Skeletal muscle cell (primary cell): ENCODE measurements around the gene HHIPL1.

ENCODE experiments used
- DNase-seq: peaks from one replicate; pipeline ENCODE4 v3.0.0-alpha.2; 2010; ENCODE audit warnings: low read depth
- H3K4me3 ChIP-seq: 2 replicates; pipeline ENCODE4 v1.5.1; 2011; ENCODE audit warnings: low read depth, mild to moderate bottlenecking, control low read depth, low read length, moderate library complexity

The HHIPL1 gene

DNA sequence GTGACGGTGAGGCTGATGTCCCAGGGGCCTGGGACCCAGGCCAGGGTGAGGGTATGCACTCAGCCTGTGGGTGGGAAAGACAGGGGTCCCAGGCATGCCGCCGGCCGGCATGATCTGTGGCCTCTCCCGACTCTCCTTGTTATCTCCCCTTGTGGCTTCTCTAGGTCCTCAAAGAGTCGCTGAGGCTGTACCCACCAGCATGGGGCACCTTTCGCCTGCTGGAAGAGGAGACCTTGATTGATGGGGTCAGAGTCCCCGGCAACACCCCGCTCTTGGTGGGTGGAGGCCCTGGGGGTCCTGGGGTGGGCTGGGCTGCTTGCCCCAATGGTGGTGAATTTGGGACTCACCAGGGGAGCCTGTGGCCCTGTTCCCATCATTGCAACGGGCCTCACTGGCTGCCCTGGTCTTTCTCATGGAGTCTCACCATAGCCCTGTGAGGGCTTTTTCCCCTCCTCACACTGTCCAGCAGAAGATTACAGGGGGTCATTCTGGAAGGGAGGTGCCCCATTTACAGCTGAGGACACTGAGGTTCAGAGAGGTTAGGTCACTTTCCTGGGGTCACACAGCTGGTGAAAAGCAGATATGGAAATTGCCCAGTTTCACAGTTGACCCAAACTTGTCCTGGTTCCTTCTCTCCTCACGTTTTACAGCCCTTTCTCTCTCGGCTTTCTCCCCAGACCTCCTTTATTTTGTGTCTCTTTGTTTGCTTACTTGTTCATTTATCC, 77.0 kb downstream of the HHIPL1 start:
- DNase-seq = no peak
- H3K4me3 ChIP-seq = no peak overlapping the region

GRCh38 chr14:99722741-99723140, 77.8 kb downstream of the HHIPL1 start:
- no peak overlapping the region for H3K4me3 ChIP-seq
- DNase-seq = no peak

- no peak overlapping the region for H3K4me3 ChIP-seq
- DNase-seq = no peak
Observed at GRCh38 chr14:99724196-99724891, 79.4 kb downstream of the HHIPL1 start.

DNA sequence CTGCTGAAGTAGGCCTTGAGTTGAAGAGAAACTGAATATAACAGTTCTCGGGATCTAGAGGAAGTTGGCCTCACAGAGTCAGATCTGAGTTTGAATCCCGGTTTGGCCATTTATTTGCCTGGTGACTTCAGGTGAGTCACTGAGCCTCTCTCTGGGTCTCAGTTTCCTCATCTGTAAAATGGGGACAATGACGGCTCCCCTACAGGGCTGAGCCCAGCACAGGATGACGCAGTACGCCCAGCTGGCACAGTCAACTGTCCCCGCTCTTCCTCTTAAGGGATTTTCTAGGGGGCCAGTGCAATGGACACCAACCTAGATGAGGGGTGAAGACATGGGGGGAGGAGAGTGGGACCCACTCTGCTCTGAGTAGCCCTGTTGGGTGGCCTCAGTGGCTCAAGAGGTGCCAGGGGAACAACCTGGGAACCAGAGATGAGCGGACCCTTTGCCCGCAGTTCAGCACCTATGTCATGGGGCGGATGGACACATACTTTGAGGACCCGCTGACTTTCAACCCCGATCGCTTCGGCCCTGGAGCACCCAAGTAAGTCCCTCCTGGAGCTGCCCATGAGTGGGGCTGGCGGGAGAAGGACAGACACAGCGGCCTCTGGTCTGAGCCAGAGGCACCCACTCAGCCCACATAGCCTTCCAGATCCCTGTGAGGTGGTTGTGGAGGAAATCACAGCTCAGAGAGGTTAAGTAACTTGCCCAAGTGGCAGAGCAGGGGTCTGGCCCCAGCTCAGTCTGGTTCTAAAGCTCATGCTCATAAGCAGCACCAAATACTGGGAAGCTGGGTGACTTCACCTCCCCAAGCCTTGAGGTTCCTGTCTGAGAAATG, 80.2 kb downstream of the HHIPL1 start:
- H3K4me3 ChIP-seq = no peak overlapping the region
- DNase-seq = no peak

GRCh38 chr14:99725774-99726537, 81.0 kb downstream of the HHIPL1 start:
- DNase-seq = no peak
- no peak overlapping the region for H3K4me3 ChIP-seq

- no peak for DNase-seq
- H3K4me3 ChIP-seq = no peak overlapping the region
Observed at GRCh38 chr14:99726538-99727095, 81.7 kb downstream of the HHIPL1 start.

GRCh38 chr14:99727096-99727870, 82.4 kb downstream of the HHIPL1 start:
- DNase-seq = no peak

DNA sequence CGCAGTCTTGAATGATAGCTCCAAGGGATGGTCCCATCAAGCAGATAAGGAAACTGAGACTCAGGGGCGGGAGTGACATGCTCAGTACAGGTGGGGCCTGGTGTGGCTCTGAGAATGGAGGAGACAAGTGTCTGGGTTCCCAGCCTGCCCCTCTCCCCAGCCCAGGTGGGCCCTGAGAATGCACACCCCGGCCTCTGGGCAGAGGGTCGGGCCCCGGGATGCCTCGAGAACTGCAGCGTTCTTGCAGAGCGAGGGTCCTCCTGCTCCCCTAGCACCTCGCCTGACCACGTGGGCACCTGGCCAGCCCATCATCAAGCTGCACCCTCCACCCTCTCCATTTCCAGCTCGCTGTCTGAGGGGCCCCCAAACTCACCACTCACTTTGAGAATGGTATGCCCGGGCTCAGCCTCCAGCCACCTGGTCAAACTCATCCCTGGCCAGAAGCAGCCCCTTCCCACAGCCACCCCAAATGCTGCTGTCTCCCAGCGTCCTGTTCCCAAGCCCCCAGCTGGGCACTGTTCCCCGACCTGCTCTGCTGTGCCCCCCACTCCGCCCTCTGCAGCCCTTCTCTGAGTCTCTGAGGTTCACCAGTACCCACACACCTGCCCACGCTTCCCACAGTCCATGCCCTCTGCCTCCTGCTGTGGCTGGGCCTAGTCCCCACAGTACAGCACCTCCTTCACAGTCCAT, 83.4 kb downstream of the HHIPL1 start:
- H3K4me3 ChIP-seq = no peak overlapping the region
- DNase-seq = no peak

More at GRCh38 chr14:99727096-99727870, 82.4 kb downstream of the HHIPL1 start:
- no peak overlapping the region for H3K4me3 ChIP-seq

DNA sequence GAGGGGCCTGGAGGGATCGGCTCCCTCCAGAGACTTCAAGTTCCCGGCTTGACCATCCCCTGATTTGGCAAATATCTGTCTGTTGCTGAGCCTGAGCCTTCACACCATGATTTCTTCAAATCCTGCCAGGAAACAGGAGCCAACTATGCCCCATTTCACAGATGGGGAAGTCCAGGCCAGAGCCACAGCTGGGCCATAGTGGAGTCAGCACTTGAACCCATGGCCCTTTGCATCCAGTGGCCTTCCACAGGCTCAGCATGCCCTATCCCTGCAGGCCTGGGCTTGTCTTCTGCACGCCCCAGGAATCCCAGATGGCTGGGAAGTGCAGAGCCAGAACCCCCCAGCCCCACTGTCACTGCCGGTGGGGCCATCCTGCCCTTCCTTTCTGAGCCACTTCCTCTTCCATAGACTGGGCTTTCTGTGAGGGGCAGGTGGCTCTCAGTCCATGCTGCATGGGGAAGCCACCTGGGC, 84.1 kb downstream of the HHIPL1 start:
- DNase-seq = no peak
- no peak overlapping the region for H3K4me3 ChIP-seq
